ENCODE data around the gene SVBP. TPM values are rescaled to one million over a fixed set of nuclear protein-coding genes. Genes with fewer than 3 reads are reported as not detected.

Gene SVBP
- total and polyA plus RNA-seq, 2 of the 8 experiments (the other 6 are each of a cell fraction or from before 2014, with no cell fraction given) = 29.7 to 30.2 TPM

GRCh38 chr1:42793824-42794223 lies 23.4 kb downstream of the SVBP start (continued):
- TF ChIP-seq CHD7 (IDR thresholded peaks at IDR 0.05; ENCODE audit: insufficient replicate concordance, low read length) (no peak), BACH1 (IDR thresholded peaks at IDR 0.05; ENCODE audit: low read length) (no peak), SUZ12 (IDR thresholded peaks at IDR 0.05; ENCODE audit: low read length) (no peak), SRF (IDR thresholded peaks at IDR 0.05; ENCODE audit: low read depth, low read length) (no peak), ATF3 (IDR thresholded peaks at IDR 0.05; ENCODE audit: insufficient read depth, low read depth, low read length) (no peak)

Data from H1 (cell line).